ENCODE measurements around the gene PDCD1. TPM values are rescaled to one million over a fixed set of nuclear protein-coding genes. Genes with fewer than 3 reads are reported as not detected.

The PDCD1 gene
- total RNA-seq, 1 experiment from 2014 or later: not detected

DNA sequence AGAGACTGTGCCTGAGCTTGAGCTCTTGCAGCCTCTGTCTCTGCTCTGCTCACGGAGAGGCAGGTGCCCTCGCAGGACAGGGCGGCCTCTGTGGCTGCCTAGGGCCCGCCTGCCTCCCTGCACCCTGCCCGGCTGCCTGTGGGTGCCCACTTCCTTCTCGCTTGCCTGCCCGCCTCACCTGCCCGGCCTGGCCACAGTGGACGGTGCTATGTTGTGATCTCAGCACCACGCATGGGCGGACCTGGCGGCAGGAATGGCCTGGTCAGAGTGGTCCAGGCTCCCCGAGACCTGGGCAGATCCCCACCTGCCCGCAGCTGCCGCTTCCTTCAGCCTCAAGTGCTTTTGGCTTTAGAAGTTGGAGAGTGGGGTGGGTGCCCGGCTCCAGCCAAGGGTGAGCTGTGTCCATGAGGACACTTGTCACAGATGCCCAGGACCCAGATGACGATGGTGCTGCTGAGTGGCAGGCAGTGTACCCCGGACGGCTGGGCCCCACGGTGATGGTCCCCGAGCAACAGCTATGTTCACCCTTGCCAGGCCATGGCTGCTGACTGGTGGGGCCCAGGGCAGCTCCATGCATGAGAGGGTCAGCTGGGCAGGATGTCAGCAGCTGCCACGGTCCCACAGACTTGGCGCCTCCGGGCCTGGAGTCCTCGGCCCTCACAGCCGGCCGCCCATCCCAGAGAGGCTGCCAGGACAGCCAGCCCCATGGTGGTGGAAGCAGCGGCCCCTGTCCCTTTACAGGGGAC is 36.2 kb upstream of the PDCD1 start:
- H3K9ac ChIP-seq (ENCODE audit: low read length): no peak overlapping the region
- H3K4me3 ChIP-seq (ENCODE audit: low read length): no peak overlapping the region
- CTCF ChIA-PET: no interaction called here
- no peaks in the 10 kb centered on the region for H3K27me3 ChIP-seq (ENCODE audit: low read length)
- BruUV-seq (replicated peaks): no TSS peak
- H3K4me1 ChIP-seq (ENCODE audit: insufficient read depth, low read length): no peaks in the 10 kb centered on the region; the same call in 1 of the 2 replicates
- ATAC-seq: no peak
- no peaks in the 10 kb centered on the region for H4K20me1 ChIP-seq (ENCODE audit: low read length)
- H3K9me3 ChIP-seq (ENCODE audit: low read length): no peaks in the 10 kb centered on the region
- H2AFZ ChIP-seq (ENCODE audit: low read length): no peak overlapping the region
- H3F3A ChIP-seq (ENCODE audit: low read length, unreplicated experiment): no peaks in the 10 kb centered on the region
- no peak overlapping the region for H3K4me2 ChIP-seq (ENCODE audit: low read length)
- POLR2A ChIA-PET (ENCODE audit: unreplicated experiment): no interaction called here
- H3K79me2 ChIP-seq (ENCODE audit: low read length): no peaks in the 10 kb centered on the region
- no peaks in the 10 kb centered on the region for H3K36me3 ChIP-seq (ENCODE audit: low read depth, low read length)
- intact Hi-C loops (cut with micrococcal nuclease): no loop called here
- no peaks in the 10 kb centered on the region for H3K9me2 ChIP-seq (replicated peaks; ENCODE audit: low read length)
- TF ChIP-seq EZH2 (IDR thresholded peaks at IDR 0.05; ENCODE audit: low read length, unreplicated experiment) (no peak), EZH2phosphoT487 (IDR thresholded peaks at IDR 0.05; ENCODE audit: borderline replicate concordance, low read length) (no peak)
- TF ChIP-seq, protein P1, sequence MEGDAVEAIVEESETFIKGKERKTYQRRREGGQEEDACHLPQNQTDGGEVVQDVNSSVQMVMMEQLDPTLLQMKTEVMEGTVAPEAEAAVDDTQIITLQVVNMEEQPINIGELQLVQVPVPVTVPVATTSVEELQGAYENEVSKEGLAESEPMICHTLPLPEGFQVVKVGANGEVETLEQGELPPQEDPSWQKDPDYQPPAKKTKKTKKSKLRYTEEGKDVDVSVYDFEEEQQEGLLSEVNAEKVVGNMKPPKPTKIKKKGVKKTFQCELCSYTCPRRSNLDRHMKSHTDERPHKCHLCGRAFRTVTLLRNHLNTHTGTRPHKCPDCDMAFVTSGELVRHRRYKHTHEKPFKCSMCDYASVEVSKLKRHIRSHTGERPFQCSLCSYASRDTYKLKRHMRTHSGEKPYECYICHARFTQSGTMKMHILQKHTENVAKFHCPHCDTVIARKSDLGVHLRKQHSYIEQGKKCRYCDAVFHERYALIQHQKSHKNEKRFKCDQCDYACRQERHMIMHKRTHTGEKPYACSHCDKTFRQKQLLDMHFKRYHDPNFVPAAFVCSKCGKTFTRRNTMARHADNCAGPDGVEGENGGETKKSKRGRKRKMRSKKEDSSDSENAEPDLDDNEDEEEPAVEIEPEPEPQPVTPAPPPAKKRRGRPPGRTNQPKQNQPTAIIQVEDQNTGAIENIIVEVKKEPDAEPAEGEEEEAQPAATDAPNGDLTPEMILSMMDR (conservative IDR thresholded peaks at IDR 0.05; ENCODE audit: low read depth, low read length): no peak
- DNase-seq: no peak
- H3K27ac ChIP-seq (ENCODE audit: low read length): no peak overlapping the region

DNA sequence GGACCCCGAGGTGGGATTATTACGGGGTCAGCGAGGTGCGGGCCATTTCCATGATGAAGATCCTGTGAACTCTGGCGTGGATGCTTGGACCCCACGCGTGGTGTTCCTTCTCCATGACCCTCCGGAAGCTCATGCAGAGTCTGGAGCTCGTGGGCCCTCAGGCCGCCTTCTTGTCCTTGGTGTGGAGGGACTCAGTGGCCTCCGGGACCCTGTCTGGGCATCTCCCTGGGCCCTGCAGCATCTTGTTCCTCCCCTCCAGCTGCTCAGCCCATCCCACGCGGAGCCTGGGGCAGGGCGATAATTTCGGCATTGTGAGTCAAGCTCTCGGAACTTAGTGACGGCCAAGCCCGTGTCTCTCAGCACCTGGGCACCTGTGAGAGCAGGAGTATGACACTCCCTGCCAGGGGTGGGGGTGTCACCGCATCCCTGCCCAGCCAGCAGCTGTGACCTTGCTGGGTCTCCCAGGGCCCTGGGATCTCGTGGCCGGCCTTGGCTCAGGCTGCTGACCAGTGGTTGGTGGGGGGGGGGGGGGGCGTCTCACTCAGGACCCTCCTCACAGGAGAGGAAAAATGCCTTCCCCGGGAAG is 35.5 kb upstream of the PDCD1 start:
- ChIA-PET POLR2A (ENCODE audit: unreplicated experiment) (no interaction called here), CTCF (interaction anchor here (0.6 kb wide), 1 partner anchor 88 kb away, joined by 3 read pairs; no protein-coding TSS in a partner anchor)
- no peak overlapping the region for H3K9ac ChIP-seq (ENCODE audit: low read length)
- no peak overlapping the region for H3K4me2 ChIP-seq (ENCODE audit: low read length)
- H3K27ac ChIP-seq (ENCODE audit: low read length): no peak overlapping the region
- no peak overlapping the region for H2AFZ ChIP-seq (ENCODE audit: low read length)
- TF ChIP-seq EZH2 (IDR thresholded peaks at IDR 0.05; ENCODE audit: low read length, unreplicated experiment): no peak
- TF ChIP-seq EZH2phosphoT487 (IDR thresholded peaks at IDR 0.05; ENCODE audit: borderline replicate concordance, low read length): no peak
- TF ChIP-seq, protein P1 (conservative IDR thresholded peaks at IDR 0.05; ENCODE audit: low read depth, low read length): no peak
- no TSS peak for BruUV-seq (replicated peaks)
- ATAC-seq (no peak), DNase-seq (no peak)
- no peaks in the 10 kb centered on the region for H3K79me2 ChIP-seq (ENCODE audit: low read length)
- no peak overlapping the region for H3K4me3 ChIP-seq (ENCODE audit: low read length)
- no peaks in the 10 kb centered on the region for H3F3A ChIP-seq (ENCODE audit: low read length, unreplicated experiment)
- H3K9me2 ChIP-seq (replicated peaks; ENCODE audit: low read length): no peaks in the 10 kb centered on the region
- no peaks in the 10 kb centered on the region for H3K27me3 ChIP-seq (ENCODE audit: low read length)
- H4K20me1 ChIP-seq (ENCODE audit: low read length): no peaks in the 10 kb centered on the region
- H3K9me3 ChIP-seq (ENCODE audit: low read length): no peaks in the 10 kb centered on the region
- H3K4me1 ChIP-seq (ENCODE audit: insufficient read depth, low read length): no peaks in the 10 kb centered on the region; the same call in 1 of the 2 replicates
- H3K36me3 ChIP-seq (ENCODE audit: low read depth, low read length): no peaks in the 10 kb centered on the region
- intact Hi-C loops (cut with micrococcal nuclease): no loop called here

DNA sequence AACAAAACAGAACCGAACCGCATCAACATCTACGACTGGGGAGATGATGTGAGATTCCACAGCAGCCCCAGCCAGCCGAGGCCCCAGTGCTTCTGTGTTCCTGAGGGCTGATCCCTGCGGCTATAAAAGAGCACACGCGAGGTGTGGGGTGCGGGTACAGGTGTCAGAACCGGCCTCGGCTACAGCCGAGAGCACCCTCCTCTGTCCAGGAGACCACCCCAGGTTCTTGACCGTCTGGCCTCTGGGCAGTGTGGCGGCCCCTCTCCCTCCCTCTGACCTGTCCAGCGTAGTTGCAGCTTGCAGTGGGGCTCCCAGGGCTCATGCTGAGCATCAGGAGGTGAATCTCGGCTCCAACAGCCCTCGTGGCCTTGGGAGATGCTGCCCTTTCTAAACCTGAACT is 34.6 kb upstream of the PDCD1 start:
- Histone ChIP-seq H3K9me3 (ENCODE audit: low read length) (no peaks in the 10 kb centered on the region), H3K9ac (ENCODE audit: low read length) (no peak overlapping the region), H3K36me3 (ENCODE audit: low read depth, low read length) (no peaks in the 10 kb centered on the region), H3K79me2 (ENCODE audit: low read length) (no peaks in the 10 kb centered on the region), H4K20me1 (ENCODE audit: low read length) (no peaks in the 10 kb centered on the region), H3K4me3 (ENCODE audit: low read length) (no peak overlapping the region), H3K27me3 (ENCODE audit: low read length) (no peaks in the 10 kb centered on the region), H3K4me2 (ENCODE audit: low read length) (no peak overlapping the region), H3K27ac (ENCODE audit: low read length) (no peak overlapping the region), H3K4me1 (ENCODE audit: insufficient read depth, low read length) (no peaks in the 10 kb centered on the region; the same call in 1 of the 2 replicates), H2AFZ (ENCODE audit: low read length) (no peak overlapping the region), H3F3A (ENCODE audit: low read length, unreplicated experiment) (no peaks in the 10 kb centered on the region), H3K9me2 (replicated peaks; ENCODE audit: low read length) (no peaks in the 10 kb centered on the region)
- TF ChIP-seq EZH2phosphoT487 (IDR thresholded peaks at IDR 0.05; ENCODE audit: borderline replicate concordance, low read length) (no peak), EZH2 (IDR thresholded peaks at IDR 0.05; ENCODE audit: low read length, unreplicated experiment) (no peak)
- TF ChIP-seq, protein P1 (conservative IDR thresholded peaks at IDR 0.05; ENCODE audit: low read depth, low read length): no peak
- ChIA-PET POLR2A (ENCODE audit: unreplicated experiment) (no interaction called here), CTCF (no interaction called here)
- no peak for ATAC-seq
- intact Hi-C loops (cut with micrococcal nuclease): no loop called here
- DNase-seq: no peak
- no TSS peak for BruUV-seq (replicated peaks)

Measured in PC-3 (cell line).